GM23338 (cell line): ENCODE data around the gene SART1. TPM values are rescaled to one million over a fixed set of nuclear protein-coding genes. Genes with fewer than 3 reads are reported as not detected.

Source experiments
- ATAC-seq: fragments of 200-7000 bp; cut with Tn5 transposase; 3 replicates; pipeline ENCODE4 v1.9.1; 2020
- DNase-seq: peaks from one replicate; pipeline ENCODE4 v3.0.0-alpha.2; 2015; ENCODE audit warnings: low spot score
- H2AFZ ChIP-seq: fragments of 200-600 bp; sonication (generic); 2 replicates; pipeline ENCODE4 v1.8.0; 2016; ENCODE audit warnings: antibody characterized with exemption, mild to moderate bottlenecking, moderate library complexity
- H3F3A ChIP-seq: fragments of 200-600 bp; sonication (generic); replicated peaks from 2 replicates; pipeline ENCODE4 v1.8.0; 2017; ENCODE audit warnings: antibody characterized with exemption, mixed run types, low read depth
- H3K27ac ChIP-seq: fragments of 200-600 bp; sonication (generic); 2 replicates; pipeline ENCODE4 v1.6.1; 2016; ENCODE audit warnings: low read depth
- H3K27me3 ChIP-seq: fragments of 200-600 bp; sonication (generic); 2 replicates; pipeline ENCODE4 v1.8.0; 2016; ENCODE audit warnings: mild to moderate bottlenecking, mixed run types, moderate library complexity; ENCODE audit not compliant: insufficient read depth
- H3K36me3 ChIP-seq: fragments of 200-600 bp; sonication (generic); 2 replicates; pipeline ENCODE4 v1.8.0; 2016; ENCODE audit warnings: mild to moderate bottlenecking; ENCODE audit not compliant: insufficient read depth
- H3K4me1 ChIP-seq: fragments of 200-600 bp; sonication (generic); 2 replicates; pipeline ENCODE4 v1.8.0; 2016; ENCODE audit warnings: mild to moderate bottlenecking, moderate library complexity; ENCODE audit not compliant: insufficient read depth
- H3K4me2 ChIP-seq: fragments of 200-600 bp; sonication (generic); 2 replicates; pipeline ENCODE4 v1.7.1; 2017; ENCODE audit warnings: mixed run types
- H3K4me3 ChIP-seq: fragments of 200-600 bp; sonication (generic); 2 replicates; pipeline ENCODE4 v1.6.1; 2016; ENCODE audit warnings: mixed run types
- H3K79me2 ChIP-seq: fragments of 200-600 bp; sonication (generic); replicated peaks from 2 replicates; pipeline ENCODE4 v1.8.0; 2017; ENCODE audit warnings: mild to moderate bottlenecking; ENCODE audit not compliant: insufficient read depth
- H3K9me2 ChIP-seq: fragments of 200-600 bp; sonication (generic); 2 replicates; pipeline ENCODE4 v1.8.0; 2017; ENCODE audit not compliant: insufficient read depth
- H4K20me1 ChIP-seq: fragments of 200-600 bp; sonication (generic); replicated peaks from 2 replicates; pipeline ENCODE4 v1.8.0; 2017; ENCODE audit warnings: mild to moderate bottlenecking; ENCODE audit not compliant: insufficient read depth
- H3K27ac Mint-ChIP-seq: 2 replicates; pipeline ENCODE4 v1.8.0; 2020; ENCODE audit warnings: inconsistent platforms, mild to moderate bottlenecking, moderate library complexity, mixed read lengths
- H3K27me3 Mint-ChIP-seq: 3 replicates; pipeline ENCODE4 v1.8.0; 2022; ENCODE audit warnings: low read depth, mild to moderate bottlenecking, moderate library complexity, mixed read lengths, inconsistent platforms; ENCODE audit not compliant: insufficient read depth, poor library complexity
- H3K36me3 Mint-ChIP-seq: 3 replicates; pipeline ENCODE4 v1.8.0; 2021; ENCODE audit warnings: low read depth, mild to moderate bottlenecking, inconsistent platforms, moderate library complexity, mixed read lengths
- H3K4me1 Mint-ChIP-seq: 3 replicates; pipeline ENCODE4 v1.8.0; 2020; ENCODE audit warnings: mild to moderate bottlenecking, inconsistent platforms, mixed read lengths
- H3K4me3 Mint-ChIP-seq: 3 replicates; pipeline ENCODE4 v1.8.0; 2021; ENCODE audit warnings: moderate library complexity, mild to moderate bottlenecking, inconsistent platforms, mixed read lengths
- H3K9me3 Mint-ChIP-seq: 3 replicates; pipeline ENCODE4 v1.8.0; 2020; ENCODE audit warnings: moderate library complexity, mild to moderate bottlenecking, inconsistent platforms, mixed read lengths
- CREB1 ChIP-seq: fragments of 250-450 bp; sonication (Bioruptor Pico); IDR thresholded peaks from 2 replicates; pipeline ENCODE4 v1.5.0; 2020; ENCODE audit warnings: low read depth, mild to moderate bottlenecking, moderate library complexity
- CTCF ChIP-seq, 2 experiments: fragments of 200-600 bp in 1 of 2; sonication (generic) in 1 of 2; conservative IDR thresholded peaks; 2 replicates each; pipeline versions ENCODE4 v1.5.1 to v1.6.1; 2016 to 2017; ENCODE audit warnings: antibody characterized with exemption in 2 of 2, low read depth in 2 of 2, mild to moderate bottlenecking in 2 of 2, moderate library complexity in 1 of 2
- EZH2 ChIP-seq: fragments of 200-600 bp; sonication (generic); IDR thresholded peaks from one replicate; pipeline ENCODE4 v1.8.0; 2017; ENCODE audit warnings: antibody characterized with exemption, mild to moderate bottlenecking, low read depth; ENCODE audit not compliant: unreplicated experiment
- EZH2phosphoT487 ChIP-seq: fragments of 200-600 bp; sonication (generic); IDR thresholded peaks from one replicate; pipeline ENCODE4 v1.8.1; 2018; ENCODE audit warnings: antibody characterized with exemption; ENCODE audit not compliant: unreplicated experiment
- JUNB ChIP-seq: IDR thresholded peaks from one replicate; pipeline ENCODE4 v1.6.1; 2016; ENCODE audit warnings: antibody characterized with exemption; ENCODE audit not compliant: unreplicated experiment
- NANOG ChIP-seq: IDR thresholded peaks from 2 replicates; pipeline ENCODE4 v1.6.1; 2016; ENCODE audit warnings: antibody characterized with exemption, borderline replicate concordance
- POLR2AphosphoS5 ChIP-seq: IDR thresholded peaks from 2 replicates; pipeline ENCODE4 v1.6.1; 2016; ENCODE audit warnings: antibody characterized with exemption, low read depth
- STAT1 ChIP-seq: IDR thresholded peaks from one replicate; pipeline ENCODE4 v1.6.1; 2016; ENCODE audit warnings: antibody characterized with exemption; ENCODE audit not compliant: unreplicated experiment
- ZNF462 ChIP-seq: fragments of 250-450 bp; sonication (Bioruptor Pico); IDR thresholded peaks from 2 replicates; pipeline ENCODE4 v1.5.0; 2020; ENCODE audit warnings: mild to moderate bottlenecking, moderate library complexity
- polyA plus RNA-seq: library from polyadenylated mRNA; unstranded; fragments of >200 nt; fragmentation: Nextera tagmentation; extraction: Ambion mirVana; gene quantifications from 2 replicates; pipeline ENCODE4 v1.2.1, GENCODE V29; 2016
- total RNA-seq: library from RNA; depleted of rRNA; stranded (reverse); fragments of >200 nt; shearing (Covaris generic); gene quantifications from 2 replicates; pipeline ENCODE4 v1.2.3, GENCODE V29; 2014

SART1 gene
- total and polyA plus RNA-seq, 2 experiments from 2014 or later, result 43.9 to 91.0 TPM

GRCh38 chr11:65981101-65981740 lies 19.7 kb downstream of the SART1 start (continued):
- TF ChIP-seq POLR2AphosphoS5 (no peak), EZH2 (no peak), ZNF462 (CRISPR knock-in tag) (no peak), CREB1 (CRISPR knock-in tag) (no peak), STAT1 (no peak), EZH2phosphoT487 (no peak), JUNB (no peak)

- Histone ChIP-seq H3K36me3 (no peaks in the 10 kb centered on the region), H3K9me2 (no peaks in the 10 kb centered on the region), H3K27ac (no peak overlapping the region), H3K79me2 (no peaks in the 10 kb centered on the region), H2AFZ (no peak overlapping the region), H3F3A (no peaks in the 10 kb centered on the region), H3K4me2 (no peak overlapping the region), H3K4me3 (no peak overlapping the region), H3K4me1 (no peaks in the 10 kb centered on the region), H3K27me3 (no peaks in the 10 kb centered on the region), H4K20me1 (no peaks in the 10 kb centered on the region)
- no peak for TF ChIP-seq EZH2phosphoT487
- no peak for TF ChIP-seq NANOG
- TF ChIP-seq JUNB, result no peak
- peak in 1 of 2 experiments; percentile 31; a peak in 1 of 4 replicates for TF ChIP-seq CTCF (conservative IDR thresholded peaks at IDR 0.05; ENCODE audit: low read depth in 2 of 2)
- no peak for TF ChIP-seq POLR2AphosphoS5
- Mint-ChIP-seq H3K4me1 (no peaks in the 10 kb centered on the region), H3K4me3 (no peak overlapping the region), H3K27ac (no peak overlapping the region), H3K36me3 (peaks cover 17% of the 10 kb centered on the region), H3K27me3 (peaks cover 20% of the 10 kb centered on the region), H3K9me3 (no peaks in the 10 kb centered on the region; the same call in 2 of the 3 replicates)
- DNase-seq (no peak), ATAC-seq (peak; percentile 30)
These were observed 20.7 kb downstream of the SART1 start for GRCh38 chr11:65981972-65982823.
